GM19043 (cell line): ENCODE results near the gene GRIA4.
"Not testable (repeated sequence)": the region's sequence is repeated elsewhere in the genome, so short reads cannot be mapped to it uniquely, and the experiment has no call there.

Source experiments
- ATAC-seq: cut with Tn5 transposase; IDR thresholded peaks from one replicate; pipeline ENCODE4 v1.9.1; 2021; ENCODE audit warnings: low read depth; ENCODE audit not compliant: unreplicated experiment

Gene GRIA4

DNA sequence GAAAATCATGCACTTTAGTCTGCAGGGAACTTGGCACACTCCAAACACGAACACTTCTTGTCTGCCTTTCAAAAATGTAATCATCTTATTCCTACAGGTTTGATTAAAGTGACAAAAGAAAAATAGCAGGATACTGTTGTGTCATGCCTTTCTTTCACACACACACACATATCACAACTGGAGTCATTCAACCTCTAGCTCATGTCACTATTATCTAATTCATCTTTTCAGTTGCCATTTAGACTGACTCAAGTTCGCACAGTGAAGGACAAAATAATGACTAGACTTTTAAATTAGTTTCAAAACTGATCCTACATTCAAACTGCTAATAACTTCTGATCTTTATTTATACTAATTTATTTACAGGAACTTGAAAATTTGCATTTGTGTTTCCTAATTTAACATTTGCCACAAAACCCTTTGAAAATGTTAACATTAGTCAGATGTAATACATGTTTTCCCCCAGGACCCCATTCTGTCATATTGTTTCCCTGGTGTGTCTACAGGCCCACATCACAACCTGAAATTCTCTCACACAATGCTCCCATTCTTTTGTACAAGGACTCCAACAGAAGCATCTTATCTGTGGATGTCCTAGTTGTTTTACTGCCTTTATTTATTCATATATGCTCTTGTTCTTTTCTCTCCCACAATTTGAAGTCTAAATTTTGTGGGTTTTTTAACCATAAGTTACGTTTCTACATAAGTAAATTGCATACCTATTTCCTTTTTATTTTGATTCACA is 171.1 kb downstream of the GRIA4 start:
- no peak for ATAC-seq

DNA sequence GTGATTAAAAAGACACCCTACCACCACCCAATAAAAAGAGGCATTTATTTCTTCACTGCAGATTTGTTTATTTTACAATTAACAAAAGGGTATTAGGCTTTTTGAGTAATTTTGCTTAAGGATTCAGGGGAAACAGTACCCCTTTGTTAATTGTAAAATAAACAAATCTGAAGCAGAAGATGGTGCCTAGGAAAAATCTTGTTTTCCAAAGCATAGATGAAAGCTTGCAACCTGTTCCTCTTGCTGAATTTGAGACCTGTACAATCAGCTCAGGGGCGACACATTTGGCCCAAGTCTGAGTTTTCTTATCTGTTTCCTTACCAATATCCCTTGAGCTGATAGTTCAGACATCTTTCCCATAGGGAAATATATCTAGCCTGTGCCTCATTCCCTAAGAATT is 171.9 kb downstream of the GRIA4 start:
- no peak for ATAC-seq

DNA sequence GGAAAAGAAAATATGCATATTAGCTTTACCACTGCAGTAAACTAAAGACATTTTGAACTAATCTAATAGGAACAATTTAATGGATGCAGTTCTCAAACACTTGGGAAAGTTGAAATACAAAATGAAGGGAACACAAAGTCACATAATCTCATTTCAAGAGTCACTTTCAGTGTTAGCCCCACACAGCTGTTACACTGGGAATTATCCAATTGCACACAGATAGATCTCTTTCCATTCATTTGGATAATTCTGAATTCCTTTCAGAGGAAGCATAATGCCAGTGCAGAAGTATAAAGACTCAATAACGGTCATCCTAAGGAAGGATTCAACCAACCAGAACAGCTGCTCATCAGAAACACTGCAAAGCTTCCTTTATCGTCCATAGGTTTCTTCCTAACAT is 173.3 kb downstream of the GRIA4 start:
- ATAC-seq, result no peak

DNA sequence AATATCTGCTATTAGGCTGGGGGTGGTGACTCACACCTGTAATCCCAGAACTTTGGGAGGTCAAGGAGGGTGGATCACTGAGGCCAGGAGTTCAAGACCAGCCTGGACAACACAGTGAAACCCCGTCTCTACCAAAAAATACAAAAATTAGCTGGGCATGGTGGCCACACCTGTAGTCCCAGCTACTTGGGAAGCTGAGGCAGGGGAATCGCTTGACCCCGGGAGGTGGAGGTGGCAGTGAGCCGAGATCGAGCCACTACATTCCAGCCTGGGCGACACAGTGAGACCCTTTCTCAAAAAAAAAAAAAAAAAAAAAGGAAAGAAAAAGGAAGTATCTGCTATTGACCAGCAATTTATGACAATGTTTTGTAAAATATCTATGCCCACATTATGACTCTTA is 176.0 kb downstream of the GRIA4 start:
- not testable (repeated sequence) for ATAC-seq

DNA sequence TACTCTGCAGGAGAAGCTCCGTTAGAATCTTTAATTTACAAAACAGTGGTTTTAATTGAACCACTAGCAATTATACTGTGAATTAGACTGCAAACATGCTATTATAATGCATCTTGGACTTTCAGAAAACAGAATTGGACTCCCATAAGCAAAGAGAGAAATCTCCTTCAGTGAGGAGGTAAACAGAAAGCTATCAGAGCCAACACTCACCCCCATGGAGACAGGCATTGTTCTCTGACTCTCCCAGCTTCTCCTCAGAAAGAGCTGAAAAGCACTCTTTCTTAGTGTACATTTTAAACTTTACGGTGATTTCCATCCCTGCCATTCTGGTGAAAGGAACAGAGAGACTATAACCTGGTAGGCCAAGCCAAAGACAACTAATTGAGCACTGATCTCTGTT is 176.9 kb downstream of the GRIA4 start:
- ATAC-seq, result no peak

DNA sequence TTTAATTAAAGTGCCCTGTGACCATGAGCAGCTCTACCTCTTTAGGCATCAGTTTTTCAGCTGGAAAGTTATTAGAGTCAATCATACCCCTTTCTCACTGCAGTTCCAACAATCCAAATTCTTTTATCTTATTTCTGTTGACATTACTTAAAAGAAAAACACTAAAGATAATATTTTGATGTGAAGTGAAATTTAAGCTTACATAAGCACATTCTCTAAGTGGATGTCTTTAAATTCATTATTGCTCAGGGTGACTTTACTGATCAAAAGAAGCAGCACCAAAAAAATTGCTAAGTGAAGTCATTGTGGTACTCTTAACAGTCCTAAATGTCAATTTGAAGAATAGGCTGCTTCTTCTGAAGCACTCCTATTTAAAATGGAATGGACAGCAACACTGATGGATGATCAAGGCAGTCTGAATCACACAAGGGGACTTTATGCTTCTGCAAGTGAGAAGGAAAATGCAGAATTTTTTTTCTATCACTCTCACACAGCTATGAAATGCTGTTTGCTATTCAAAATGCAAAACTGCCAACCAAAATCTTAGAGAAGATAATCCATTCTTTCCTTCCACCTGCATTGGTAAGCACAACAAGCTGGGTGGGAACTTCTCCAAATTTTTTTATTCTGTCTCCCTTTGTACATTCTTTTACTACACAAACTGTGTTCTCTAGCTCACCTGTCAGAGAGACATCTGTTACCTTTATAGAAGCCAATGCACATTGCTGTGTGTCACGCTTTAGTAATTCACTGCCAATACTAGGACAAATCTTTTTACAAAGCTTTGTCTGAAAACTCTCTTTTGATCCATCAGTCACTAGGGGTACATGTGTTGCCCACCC is 179.9 kb downstream of the GRIA4 start:
- no peak for ATAC-seq

DNA sequence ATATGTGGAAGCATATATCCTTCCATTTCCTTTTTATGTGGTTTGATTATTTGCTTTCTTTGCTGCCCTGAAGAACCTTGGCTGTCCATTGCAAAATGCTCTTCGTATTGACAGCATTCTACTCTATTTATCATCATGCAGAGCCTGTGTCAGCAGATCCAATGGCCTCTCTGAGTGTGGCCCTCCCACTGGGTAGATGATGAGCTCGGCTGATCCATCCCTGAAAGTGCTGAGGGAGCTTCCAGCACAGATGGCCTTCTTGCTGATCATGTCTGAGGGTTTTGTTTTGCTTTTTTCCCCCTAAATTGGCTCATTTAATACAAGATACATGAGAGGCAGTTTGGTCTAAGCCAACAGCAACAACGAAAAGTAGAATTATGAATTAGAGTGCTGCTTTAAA is 181.0 kb downstream of the GRIA4 start:
- ATAC-seq, result no peak

DNA sequence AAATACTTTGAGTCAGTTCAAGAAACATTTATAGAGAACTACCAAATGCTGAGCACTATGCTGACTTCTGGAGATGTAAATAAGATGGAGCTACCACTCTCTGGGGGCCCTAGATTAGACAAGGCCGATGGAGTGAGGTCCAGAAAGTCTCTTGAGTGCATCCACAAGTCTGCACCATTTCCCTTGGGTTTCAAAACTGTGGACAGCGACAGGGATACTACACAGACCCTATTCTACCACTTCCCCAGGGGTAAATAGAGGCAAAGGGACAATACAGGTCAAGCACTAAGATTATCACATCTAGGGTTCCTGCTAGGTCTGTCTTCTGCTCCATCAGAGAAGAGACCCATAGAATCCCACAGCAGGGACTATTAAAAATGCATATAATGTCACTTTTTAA is 183.2 kb downstream of the GRIA4 start:
- no peak for ATAC-seq

DNA sequence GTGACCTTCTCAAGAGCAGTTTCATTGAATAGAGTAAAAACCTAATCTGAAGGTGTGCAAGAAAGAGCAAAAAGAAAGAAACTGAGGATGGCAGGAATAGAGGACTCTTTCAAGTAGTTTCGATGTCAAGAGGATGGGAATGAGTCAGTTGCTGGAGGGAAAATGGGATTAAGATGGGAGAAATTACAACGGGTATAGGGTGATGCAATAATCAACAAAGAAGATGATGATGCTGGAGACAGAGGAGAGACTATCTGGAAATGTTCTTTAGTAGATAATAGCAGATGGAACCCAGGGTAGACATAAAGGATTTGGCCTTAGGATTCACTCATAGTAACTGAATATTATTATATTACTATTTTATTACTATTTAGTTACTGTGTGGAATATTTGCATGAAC is 189.4 kb downstream of the GRIA4 start:
- ATAC-seq, result no peak

DNA sequence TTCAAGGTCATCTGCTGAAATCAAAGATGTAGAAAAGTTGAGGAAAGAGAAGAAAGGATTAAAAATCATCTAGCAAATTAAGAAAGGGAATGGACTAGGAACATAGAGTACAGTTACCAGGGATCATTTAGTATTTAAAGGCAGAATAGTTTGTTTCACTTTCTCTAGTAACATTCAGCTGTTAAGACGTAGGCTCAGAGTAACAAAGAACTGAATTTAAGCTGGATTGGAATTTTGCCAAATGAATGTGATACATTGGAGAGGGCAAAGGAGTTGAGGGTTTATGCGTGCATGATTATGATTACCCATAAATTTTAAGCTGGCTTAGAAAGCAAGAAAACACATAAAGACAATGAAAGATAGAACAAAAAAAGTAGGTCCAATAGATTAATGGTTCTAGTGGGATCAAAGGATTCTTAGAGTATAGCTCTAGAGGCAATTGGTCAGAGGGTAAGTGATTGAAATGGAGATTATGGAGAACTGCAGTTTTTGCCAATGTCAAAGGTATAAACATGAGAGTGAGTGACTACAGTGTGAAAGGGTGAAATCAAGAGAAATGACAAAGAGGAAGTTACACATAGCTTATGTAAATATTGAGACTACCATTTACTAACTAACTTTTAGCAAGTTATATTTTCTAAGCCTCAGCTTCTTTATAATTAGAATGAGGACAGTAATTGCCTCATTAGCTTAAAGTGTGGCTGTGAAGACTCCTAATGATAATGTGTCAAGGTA is 190.0 kb downstream of the GRIA4 start:
- no peak for ATAC-seq

DNA sequence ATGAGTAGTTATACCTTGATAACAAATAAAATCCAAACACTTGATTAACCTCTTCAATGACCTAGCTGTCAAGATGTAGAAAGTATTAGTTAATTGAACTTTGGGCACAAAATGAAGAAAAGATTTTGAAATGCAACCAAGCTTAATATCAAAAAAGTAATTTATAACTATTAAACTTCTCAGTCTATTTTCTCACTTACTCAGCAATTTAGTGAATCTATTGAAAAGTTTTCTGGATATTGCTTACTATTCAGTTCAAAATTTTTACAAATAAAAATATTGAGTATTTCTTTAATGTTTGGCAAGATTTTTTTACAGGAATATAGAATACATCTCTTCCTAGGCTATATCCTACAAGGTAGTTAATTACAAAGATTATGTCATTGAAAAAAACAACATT is 192.5 kb downstream of the GRIA4 start:
- no peak for ATAC-seq

DNA sequence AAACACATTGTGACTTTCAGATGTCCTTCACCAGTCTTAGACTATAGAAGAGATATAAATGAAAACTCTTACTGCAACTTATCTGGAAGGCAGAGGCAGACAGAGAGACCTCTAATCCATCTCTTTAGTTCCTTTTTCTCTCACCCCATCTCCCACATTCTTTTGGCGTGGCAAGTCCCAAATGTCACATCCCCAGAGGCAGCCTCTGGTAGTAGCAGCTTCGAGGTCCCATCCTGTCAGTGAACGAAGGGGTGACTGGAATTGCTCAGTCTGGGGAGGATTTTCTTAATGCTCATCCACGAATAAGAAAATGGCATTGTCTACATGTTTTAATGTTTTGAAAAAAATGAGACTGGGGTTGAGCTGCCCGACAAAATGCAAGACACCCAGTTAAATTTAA is 201.4 kb downstream of the GRIA4 start:
- no peak for ATAC-seq

DNA sequence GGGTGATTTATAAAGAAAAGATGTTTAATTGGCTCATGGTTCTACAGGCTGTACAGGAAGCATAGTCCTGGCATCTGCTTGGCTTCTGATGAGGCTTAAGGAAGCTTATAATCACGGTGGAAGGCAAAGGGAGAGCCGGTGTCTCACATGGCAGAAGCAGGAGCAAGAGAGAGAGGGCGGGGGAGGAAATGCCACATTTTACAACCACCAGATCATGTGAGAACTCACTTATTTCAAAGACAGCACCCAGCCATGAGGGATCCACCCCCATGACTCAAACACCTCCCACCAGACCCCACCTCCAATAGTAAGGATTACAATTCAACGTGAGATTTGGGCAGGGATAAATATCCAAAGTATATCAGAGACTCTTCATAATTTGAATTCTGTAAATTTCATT is 211.5 kb downstream of the GRIA4 start:
- ATAC-seq, result no peak

DNA sequence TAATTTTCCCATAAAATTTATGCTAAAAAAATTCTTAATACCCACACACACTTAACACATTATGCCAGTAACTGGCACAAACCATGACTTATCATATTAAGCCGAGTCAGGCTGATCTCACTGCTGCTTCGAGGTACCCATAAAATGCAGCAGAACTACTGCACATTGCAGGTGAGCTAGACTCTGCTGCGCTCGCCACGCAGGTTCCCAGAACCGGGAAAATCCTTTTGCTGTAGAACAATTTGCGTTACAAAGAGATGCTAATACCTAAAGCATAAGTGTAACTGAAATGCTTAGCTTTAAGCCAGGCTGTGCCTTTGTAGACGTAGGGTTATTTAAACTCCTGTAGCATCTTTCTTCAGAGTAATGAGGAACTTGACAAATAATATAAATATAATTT is 211.9 kb downstream of the GRIA4 start:
- no peak for ATAC-seq

DNA sequence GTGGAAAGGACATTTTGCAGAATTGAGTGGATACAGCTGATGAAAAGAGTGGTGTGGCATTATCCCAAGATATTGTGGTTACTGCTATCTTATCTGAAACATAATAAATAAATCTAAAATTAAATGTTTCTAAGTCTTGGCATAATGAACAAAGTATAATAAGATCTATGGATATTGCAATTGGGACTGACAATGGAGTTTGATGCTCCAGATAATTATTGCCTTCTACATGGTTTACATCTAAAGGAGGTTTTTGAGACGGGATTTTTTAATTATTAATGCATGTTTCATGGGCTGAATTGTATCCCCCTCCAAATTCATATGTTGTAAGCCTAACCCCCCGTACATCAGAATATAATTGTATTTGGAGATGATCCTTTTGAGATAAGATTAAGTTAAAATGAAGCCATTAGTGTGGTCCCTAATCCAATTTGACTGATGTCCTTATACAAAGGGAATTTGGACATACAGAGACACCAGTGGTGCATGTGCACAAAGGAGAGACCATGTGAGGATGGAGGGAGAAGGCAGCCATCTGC is 213.7 kb downstream of the GRIA4 start:
- no peak for ATAC-seq

DNA sequence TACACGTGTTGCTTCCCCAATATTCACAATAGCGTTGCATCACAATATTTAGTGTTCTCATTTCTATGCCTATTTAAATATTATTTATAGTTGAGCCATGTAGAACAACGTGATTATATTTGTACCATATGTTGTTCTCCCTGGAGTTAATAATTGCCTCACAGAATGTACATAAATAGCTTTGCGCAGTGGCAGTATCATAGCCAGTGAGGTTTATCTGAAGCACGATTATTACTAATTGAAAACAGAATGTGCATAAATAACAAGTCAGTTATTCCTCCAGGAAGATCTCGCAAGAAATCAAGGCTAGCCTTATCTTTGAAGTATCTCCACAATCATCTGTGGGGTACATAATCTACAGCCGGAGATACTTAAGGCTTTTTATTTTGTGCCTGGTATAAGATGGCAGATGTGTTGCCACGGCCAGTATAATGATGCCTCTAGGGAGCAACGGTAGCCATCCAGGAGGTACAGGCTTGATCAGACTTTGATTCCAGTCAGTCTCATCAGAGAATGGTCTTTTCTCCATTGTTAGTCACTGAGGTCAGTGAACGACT is 214.7 kb downstream of the GRIA4 start:
- ATAC-seq, result no peak

DNA sequence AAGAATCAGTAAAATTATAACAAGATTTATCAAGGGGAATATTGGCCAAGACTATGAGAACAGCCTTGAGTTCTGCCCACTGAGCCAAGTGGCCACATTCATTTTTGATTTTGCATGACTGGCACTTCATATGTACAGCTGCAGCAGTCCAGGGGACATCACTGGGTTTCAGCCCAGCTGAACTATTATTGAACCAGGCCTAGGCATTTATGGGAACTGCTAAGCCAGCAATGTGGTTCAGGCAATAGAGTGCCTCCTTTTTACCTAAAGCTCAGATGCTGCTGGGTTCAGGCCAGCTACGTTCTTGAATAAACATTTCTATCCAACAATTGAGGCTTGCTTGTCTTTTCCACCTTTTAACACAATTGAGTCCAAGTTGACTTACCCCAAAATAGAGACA is 215.3 kb downstream of the GRIA4 start:
- no peak for ATAC-seq

DNA sequence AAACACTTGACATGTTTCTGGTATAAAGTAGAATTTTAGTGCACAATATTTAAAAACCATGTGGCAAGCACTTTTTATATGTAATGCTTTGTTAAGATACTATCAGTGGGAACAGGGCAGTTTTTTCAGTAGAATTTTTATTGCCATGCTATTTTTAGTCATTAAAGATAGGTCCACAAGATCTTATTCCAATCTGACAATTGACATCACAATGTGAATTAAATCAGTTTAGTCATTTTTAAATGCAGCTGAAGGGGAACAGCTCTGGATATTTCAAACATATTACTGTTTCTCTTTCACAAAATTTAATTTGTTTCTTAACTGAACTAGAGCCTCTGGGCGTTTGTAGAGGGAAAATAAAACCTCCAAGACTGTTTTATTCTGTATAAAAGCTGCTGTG is 218.0 kb downstream of the GRIA4 start:
- no peak for ATAC-seq

DNA sequence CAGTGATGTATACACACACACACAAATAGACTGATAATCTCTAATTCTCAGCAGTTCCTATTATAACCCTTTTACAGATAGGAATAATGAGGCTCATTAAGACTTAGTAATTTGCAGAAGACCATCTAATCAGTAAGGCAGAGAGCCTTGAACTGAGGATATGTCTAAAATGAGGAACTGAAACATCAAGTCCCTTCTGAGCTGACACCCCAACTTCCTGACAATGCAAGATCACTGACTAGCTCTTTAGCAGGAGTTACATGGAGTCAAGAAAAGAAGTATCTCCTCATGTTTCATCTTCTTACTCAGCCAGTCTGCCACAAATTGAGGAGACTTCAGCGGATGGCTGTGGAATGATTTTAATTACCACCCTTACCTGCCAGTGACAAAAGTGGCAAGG is 219.2 kb downstream of the GRIA4 start:
- ATAC-seq, result peak; percentile 90

DNA sequence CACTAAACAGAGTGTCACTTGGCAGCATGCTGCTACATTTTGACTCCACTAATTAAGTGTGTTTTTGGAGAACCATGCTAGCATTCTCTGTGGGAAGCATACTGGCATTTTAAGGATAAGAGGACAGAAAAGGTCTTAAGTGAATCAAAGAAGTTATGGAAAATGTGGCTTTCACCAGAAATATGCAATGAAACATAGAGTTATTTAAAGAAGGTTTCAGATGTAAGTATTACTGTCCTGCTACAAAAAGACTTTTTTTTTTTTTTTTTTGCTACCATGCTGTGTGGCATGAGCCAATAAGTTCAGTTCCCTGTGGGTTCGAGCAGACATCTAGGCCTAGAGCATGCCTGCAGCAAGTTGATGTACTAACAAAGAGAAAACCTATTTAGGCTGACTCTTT is 224.6 kb downstream of the GRIA4 start:
- ATAC-seq, result no peak
